Measurements from ENCODE around the gene MAP3K4.
"Not testable (repeated sequence)": the region's sequence is repeated elsewhere in the genome, so short reads cannot be mapped to it uniquely, and the experiment has no call there.

DNA sequence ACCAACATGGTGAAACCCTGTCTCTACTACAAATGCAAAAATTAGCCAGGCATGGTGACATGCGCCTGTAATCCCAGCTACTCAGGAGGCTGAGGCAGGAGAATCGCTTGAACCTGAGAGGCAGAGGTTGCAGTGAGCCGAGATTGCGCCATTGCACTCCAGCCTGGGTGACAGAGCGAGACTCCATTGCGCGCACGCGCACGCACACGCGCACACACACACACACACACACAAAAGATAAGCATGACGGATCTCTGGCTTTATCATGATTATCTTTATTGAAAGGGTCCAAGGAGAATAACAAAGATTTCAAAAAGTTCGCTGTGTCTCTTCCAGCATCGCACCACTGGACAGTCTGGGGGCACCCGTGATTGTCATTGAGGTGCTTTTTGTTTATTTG is 19.0 kb upstream of the MAP3K4 start:
- TF ChIP-seq FOXP1 (CRISPR knock-in tag; IDR thresholded peaks at IDR 0.05; ENCODE audit: borderline replicate concordance); ZNF232 (CRISPR knock-in tag; IDR thresholded peaks at IDR 0.05); MXD4 (CRISPR knock-in tag; IDR thresholded peaks at IDR 0.05; ENCODE audit: borderline replicate concordance); NR1H2 (CRISPR knock-in tag; IDR thresholded peaks at IDR 0.05); STAT6 (CRISPR knock-in tag; conservative IDR thresholded peaks at IDR 0.05; ENCODE audit: low read depth); PREB (CRISPR knock-in tag; IDR thresholded peaks at IDR 0.05; ENCODE audit: borderline replicate concordance); NFYB (CRISPR knock-in tag; conservative IDR thresholded peaks at IDR 0.05; ENCODE audit: low read depth); ZNF138 (CRISPR knock-in tag; conservative IDR thresholded peaks at IDR 0.05): not testable (repeated sequence)
- TF ChIP-seq, protein P1, sequence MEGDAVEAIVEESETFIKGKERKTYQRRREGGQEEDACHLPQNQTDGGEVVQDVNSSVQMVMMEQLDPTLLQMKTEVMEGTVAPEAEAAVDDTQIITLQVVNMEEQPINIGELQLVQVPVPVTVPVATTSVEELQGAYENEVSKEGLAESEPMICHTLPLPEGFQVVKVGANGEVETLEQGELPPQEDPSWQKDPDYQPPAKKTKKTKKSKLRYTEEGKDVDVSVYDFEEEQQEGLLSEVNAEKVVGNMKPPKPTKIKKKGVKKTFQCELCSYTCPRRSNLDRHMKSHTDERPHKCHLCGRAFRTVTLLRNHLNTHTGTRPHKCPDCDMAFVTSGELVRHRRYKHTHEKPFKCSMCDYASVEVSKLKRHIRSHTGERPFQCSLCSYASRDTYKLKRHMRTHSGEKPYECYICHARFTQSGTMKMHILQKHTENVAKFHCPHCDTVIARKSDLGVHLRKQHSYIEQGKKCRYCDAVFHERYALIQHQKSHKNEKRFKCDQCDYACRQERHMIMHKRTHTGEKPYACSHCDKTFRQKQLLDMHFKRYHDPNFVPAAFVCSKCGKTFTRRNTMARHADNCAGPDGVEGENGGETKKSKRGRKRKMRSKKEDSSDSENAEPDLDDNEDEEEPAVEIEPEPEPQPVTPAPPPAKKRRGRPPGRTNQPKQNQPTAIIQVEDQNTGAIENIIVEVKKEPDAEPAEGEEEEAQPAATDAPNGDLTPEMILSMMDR (IDR thresholded peaks at IDR 0.05), result not testable (repeated sequence)

All from WTC11 (cell line).